A549 (cell line): ENCODE data around the gene CERS6. TPM values are rescaled to one million over a fixed set of nuclear protein-coding genes. Genes with fewer than 3 reads are reported as not detected.

Experiments used
- ATAC-seq, 2 experiments: fragments of 200-7000 bp in 1 of 2; fragments of >200 bp in 1 of 2; cut with Nextera tagmentation in 1 of 2; cut with Tn5 transposase in 1 of 2; 3 replicates each; pipeline versions ENCODE4 v1.8.0 to v1.9.1; 2018 to 2020; ENCODE audit warnings: mild to moderate bottlenecking in 1 of 2, moderate library complexity in 1 of 2
- CTCF ChIA-PET: fragments of 300-600 bp; sonication (Branson Sonifier 250); formaldehyde crosslinking; extraction: SDS; loops from one replicate; lab custom pipeline; 2021; ENCODE audit warnings: antibody characterized with exemption, inconsistent platforms; lab: Yijun Ruan, JAX
- POLR2A ChIA-PET: fragments of 350-600 bp; formaldehyde crosslinking; extraction: SDS; loops from one replicate; lab custom pipeline; 2021; ENCODE audit warnings: antibody characterized with exemption, inconsistent platforms; lab: Yijun Ruan, JAX
- DNase-seq, 2 experiments: peaks; one replicate each; pipeline versions ENCODE4 v3.0.0 to v3.0.0-alpha.2; 2011 to 2016; ENCODE audit warnings: low read depth in 1 of 2, low spot score in 1 of 2
- FAIRE-seq: peaks from 2 replicates; lab custom pipeline; 2011; peaks lifted over from hg19 to GRCh38; lab: Jason Lieb, UNC
- H3K27ac ChIP-seq, 2 experiments: fragments of >200 bp; sonication (Bioruptor Twin); formaldehyde crosslinking; 3 replicates each; pipeline ENCODE4 v1.5.1; 2016 to 2017
- H3K4me1 ChIP-seq: fragments of >200 bp; sonication (Bioruptor Twin); formaldehyde crosslinking; 3 replicates; pipeline ENCODE4 v1.6.1; 2016
- H3K4me2 ChIP-seq: fragments of >200 bp; sonication (Bioruptor Twin); formaldehyde crosslinking; 3 replicates; pipeline ENCODE4 v1.6.1; 2016
- H3K4me3 ChIP-seq: fragments of >200 bp; sonication (Bioruptor Twin); formaldehyde crosslinking; 3 replicates; pipeline ENCODE4 v1.5.1; 2016
- H3K9me3 ChIP-seq: fragments of >200 bp; sonication (Bioruptor Twin); formaldehyde crosslinking; 3 replicates; pipeline ENCODE4 v1.6.1; 2016
- CBX8 ChIP-seq: fragments of 200-600 bp; sonication (generic); IDR thresholded peaks from 2 replicates; pipeline ENCODE4 v1.6.1; 2016
- FOSB ChIP-seq: fragments of 250-450 bp; sonication (Bioruptor Pico); IDR thresholded peaks from 2 replicates; pipeline ENCODE4 v1.5.0; 2020; ENCODE audit warnings: mild to moderate bottlenecking, moderate library complexity
- FOSL2 ChIP-seq, 2 experiments: fragments of 450-650 bp in 1 of 2; fragments of >200 bp in 1 of 2; sonication (Bioruptor Twin) in 1 of 2; formaldehyde crosslinking; IDR thresholded peaks; 2 replicates each; pipeline versions ENCODE4 v1.5.0 to v1.6.1; 2016 to 2020; ENCODE audit warnings: mild to moderate bottlenecking in 1 of 2, moderate library complexity in 1 of 2
- HDAC2 ChIP-seq: fragments of 200-600 bp; sonication (generic); IDR thresholded peaks from 2 replicates; pipeline ENCODE4 v1.6.1; 2016
- HOXB13 ChIP-seq: fragments of 250-450 bp; sonication (Bioruptor Pico); IDR thresholded peaks from 2 replicates; pipeline ENCODE4 v1.5.0; 2020; ENCODE audit warnings: low read depth, mild to moderate bottlenecking, moderate library complexity
- KDM5A ChIP-seq: fragments of 200-600 bp; sonication (generic); IDR thresholded peaks from 2 replicates; pipeline ENCODE4 v1.6.1; 2016; ENCODE audit warnings: antibody characterized with exemption, mild to moderate bottlenecking
- MAZ ChIP-seq: fragments of 150-350 bp; IDR thresholded peaks from 2 replicates; pipeline ENCODE4 v1.6.1; 2014; ENCODE audit warnings: antibody characterized with exemption, low read depth, low read length, borderline replicate concordance
- NFE2L2 ChIP-seq: fragments of 150-350 bp; conservative IDR thresholded peaks from 2 replicates; pipeline ENCODE4 v1.6.1; 2014; ENCODE audit warnings: low read length
- NPAS2 ChIP-seq: fragments of 250-450 bp; sonication (Bioruptor Pico); IDR thresholded peaks from 2 replicates; pipeline ENCODE4 v1.8.0; 2022; ENCODE audit warnings: mild to moderate bottlenecking, moderate library complexity, borderline replicate concordance
- PHF8 ChIP-seq: fragments of 200-600 bp; sonication (generic); IDR thresholded peaks from 2 replicates; pipeline ENCODE4 v1.6.1; 2016; ENCODE audit warnings: low read depth, mild to moderate bottlenecking, antibody characterized with exemption, moderate library complexity, borderline replicate concordance
- POLR2AphosphoS2 ChIP-seq: conservative IDR thresholded peaks from 2 replicates; pipeline ENCODE4 v1.6.1; 2012; ENCODE audit warnings: low read length, improper control_type of control experiment, inconsistent platforms
- SREBF2 ChIP-seq: fragments of 450-650 bp; IDR thresholded peaks from 2 replicates; pipeline ENCODE4 v1.6.1; 2014; ENCODE audit warnings: mild to moderate bottlenecking, moderate library complexity
- TP53 ChIP-seq: fragments of 250-450 bp; sonication (Bioruptor Pico); IDR thresholded peaks from 2 replicates; pipeline ENCODE4 v1.5.0; 2021; ENCODE audit warnings: mild to moderate bottlenecking, moderate library complexity
- ZFP36 ChIP-seq: fragments of 450-650 bp; IDR thresholded peaks from 2 replicates; pipeline ENCODE4 v1.6.1; 2014; ENCODE audit warnings: borderline replicate concordance; ENCODE audit not compliant: partially characterized antibody
- WGBS: methylation state at CpG from one replicate; pipeline ENCODE4 v1.1.6; 2017; ENCODE audit errors: missing lambda C conversion rate; 5-methylcytosine and 5-hydroxymethylcytosine counted together
- polyA plus RNA-seq, 4 experiments: library from polyadenylated mRNA; depleted of rRNA in 3 of 4; stranded (reverse); fragments of >200 nt; fragmentation: RNase III in 1 of 4; extraction: RNeasy Plus Mini Kit Qiagen cat#74134 plus additional on column Dnase treatment in 1 of 4; gene quantifications; 2 replicates in 3 of 4; 3 replicates in 1 of 4; pipeline ENCODE4 v1.2.3, GENCODE V29; 2011 to 2017
- TF ChIP-seq, protein P1 (sequence below): fragments of >200 bp; sonication (Bioruptor Twin); formaldehyde crosslinking; IDR thresholded peaks from 3 replicates; pipeline ENCODE4 v1.5.1; 2016
- TF ChIP-seq, protein P2 (sequence below): fragments of 200-600 bp; sonication (generic); IDR thresholded peaks from 2 replicates; pipeline ENCODE4 v1.6.1; 2016; ENCODE audit warnings: antibody characterized with exemption, mild to moderate bottlenecking, moderate library complexity
- TF ChIP-seq, protein P3 (sequence below): IDR thresholded peaks from 2 replicates; pipeline ENCODE4 v1.6.1; 2012

Gene CERS6
- polyA plus RNA-seq, 2 of the 4 experiments (the other 2 are of a cell fraction): 12.0 to 16.9 TPM

DNA sequence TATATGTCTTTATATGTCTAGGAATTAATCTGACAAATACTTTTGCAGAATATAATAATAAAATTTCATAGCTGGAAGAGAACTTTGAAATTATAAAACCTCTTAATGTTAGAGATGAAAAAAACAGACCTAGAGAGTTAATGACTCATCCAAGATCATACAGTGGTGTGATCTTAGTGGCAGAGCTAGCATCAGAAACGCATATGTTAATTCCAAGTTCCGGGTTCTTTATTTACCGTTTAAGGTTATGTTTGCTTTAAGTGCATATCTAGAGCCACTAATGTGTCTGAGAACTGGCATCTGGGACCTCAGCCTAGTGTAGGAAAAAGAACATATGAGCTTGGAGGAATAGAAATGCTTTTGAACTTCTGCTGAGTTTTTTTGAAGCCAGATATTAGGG lies 24.3 kb downstream of the CERS6 start:
- Histone ChIP-seq H3K9me3 (no peaks in the 10 kb centered on the region), H3K4me3 (no peak overlapping the region), H3K4me1 (peaks cover 22% of the 10 kb centered on the region), H3K27ac (peak overlapping the region in 1 of 2 experiments; percentile 35; a peak in 2 of 6 replicates), H3K4me2 (peak overlapping the region; percentile 58)
- POLR2A ChIA-PET: no interaction called here
- CTCF ChIA-PET: interaction anchor here (1.8 kb wide), 1 partner anchor 14 kb away, joined by 6 read pairs; no protein-coding TSS in a partner anchor
- ATAC-seq (peak in 1 of 2 experiments; percentile 83; a peak in 3 of 6 replicates), FAIRE-seq (no peak), DNase-seq (peak; percentile 7 to 40)
- 22% methylated on average over 3 of the region's 3 CpGs for WGBS
- no peak for TF ChIP-seq PHF8
- TF ChIP-seq FOSL2 (IDR thresholded peaks at IDR 0.05): no peak
- TF ChIP-seq FOSL2 (CRISPR knock-in tag; IDR thresholded peaks at IDR 0.05): 0 out of 2 replicates have a peak, but pooled peaks have one; percentile 30

DNA sequence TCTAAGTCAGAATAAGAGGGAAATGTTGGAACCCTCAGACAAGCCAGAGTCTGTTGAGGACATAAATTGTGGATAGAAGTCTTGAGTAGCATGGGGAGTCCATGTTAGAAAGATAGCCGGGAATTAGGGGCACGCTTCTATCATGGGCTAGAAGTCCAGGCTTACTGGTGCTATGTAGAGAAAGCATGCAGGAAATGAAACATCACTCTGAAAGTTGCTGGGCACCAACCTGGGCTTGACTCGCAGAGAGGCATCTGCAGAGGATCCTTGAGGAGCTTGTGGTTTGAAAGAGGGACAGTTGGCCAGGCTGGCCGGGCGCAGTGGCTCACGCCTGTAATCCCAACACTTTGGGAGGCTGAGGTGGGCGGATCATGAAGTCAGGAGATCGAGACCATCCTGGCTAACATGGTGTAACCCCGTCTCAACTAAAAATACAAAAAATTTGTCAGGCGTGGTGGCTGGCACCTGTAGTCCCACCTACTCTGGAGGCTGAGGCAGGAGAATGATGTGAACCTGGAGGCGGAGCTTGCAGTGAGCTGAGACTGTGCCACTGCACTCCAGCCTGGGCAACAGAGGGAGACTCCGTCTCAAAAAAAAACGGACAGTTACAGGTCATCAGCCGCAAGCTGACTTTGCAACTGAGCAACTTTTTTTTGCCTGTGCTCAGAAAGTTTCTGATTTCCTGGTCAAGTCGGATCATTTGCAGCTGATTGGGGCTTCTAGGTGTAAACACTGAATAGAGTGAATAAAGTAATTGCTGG lies 24.9 kb downstream of the CERS6 start:
- Histone ChIP-seq H3K27ac (peak overlapping the region in 1 of 2 experiments; percentile 35; a peak in 2 of 6 replicates), H3K9me3 (no peaks in the 10 kb centered on the region), H3K4me2 (peak overlapping the region; percentile 58), H3K4me1 (peaks cover 22% of the 10 kb centered on the region), H3K4me3 (no peak overlapping the region)
- ChIA-PET CTCF (interaction anchor here (1.8 kb wide), 1 partner anchor 14 kb away, joined by 6 read pairs; no protein-coding TSS in a partner anchor), POLR2A (no interaction called here)
- WGBS: 87% methylated on average over 15 of the region's 15 CpGs
- TF ChIP-seq, protein P1, sequence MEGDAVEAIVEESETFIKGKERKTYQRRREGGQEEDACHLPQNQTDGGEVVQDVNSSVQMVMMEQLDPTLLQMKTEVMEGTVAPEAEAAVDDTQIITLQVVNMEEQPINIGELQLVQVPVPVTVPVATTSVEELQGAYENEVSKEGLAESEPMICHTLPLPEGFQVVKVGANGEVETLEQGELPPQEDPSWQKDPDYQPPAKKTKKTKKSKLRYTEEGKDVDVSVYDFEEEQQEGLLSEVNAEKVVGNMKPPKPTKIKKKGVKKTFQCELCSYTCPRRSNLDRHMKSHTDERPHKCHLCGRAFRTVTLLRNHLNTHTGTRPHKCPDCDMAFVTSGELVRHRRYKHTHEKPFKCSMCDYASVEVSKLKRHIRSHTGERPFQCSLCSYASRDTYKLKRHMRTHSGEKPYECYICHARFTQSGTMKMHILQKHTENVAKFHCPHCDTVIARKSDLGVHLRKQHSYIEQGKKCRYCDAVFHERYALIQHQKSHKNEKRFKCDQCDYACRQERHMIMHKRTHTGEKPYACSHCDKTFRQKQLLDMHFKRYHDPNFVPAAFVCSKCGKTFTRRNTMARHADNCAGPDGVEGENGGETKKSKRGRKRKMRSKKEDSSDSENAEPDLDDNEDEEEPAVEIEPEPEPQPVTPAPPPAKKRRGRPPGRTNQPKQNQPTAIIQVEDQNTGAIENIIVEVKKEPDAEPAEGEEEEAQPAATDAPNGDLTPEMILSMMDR: no peak
- no peak for TF ChIP-seq HOXB13 (CRISPR knock-in tag)
- TF ChIP-seq FOSB (CRISPR knock-in tag): no peak
- TF ChIP-seq, protein P2, sequence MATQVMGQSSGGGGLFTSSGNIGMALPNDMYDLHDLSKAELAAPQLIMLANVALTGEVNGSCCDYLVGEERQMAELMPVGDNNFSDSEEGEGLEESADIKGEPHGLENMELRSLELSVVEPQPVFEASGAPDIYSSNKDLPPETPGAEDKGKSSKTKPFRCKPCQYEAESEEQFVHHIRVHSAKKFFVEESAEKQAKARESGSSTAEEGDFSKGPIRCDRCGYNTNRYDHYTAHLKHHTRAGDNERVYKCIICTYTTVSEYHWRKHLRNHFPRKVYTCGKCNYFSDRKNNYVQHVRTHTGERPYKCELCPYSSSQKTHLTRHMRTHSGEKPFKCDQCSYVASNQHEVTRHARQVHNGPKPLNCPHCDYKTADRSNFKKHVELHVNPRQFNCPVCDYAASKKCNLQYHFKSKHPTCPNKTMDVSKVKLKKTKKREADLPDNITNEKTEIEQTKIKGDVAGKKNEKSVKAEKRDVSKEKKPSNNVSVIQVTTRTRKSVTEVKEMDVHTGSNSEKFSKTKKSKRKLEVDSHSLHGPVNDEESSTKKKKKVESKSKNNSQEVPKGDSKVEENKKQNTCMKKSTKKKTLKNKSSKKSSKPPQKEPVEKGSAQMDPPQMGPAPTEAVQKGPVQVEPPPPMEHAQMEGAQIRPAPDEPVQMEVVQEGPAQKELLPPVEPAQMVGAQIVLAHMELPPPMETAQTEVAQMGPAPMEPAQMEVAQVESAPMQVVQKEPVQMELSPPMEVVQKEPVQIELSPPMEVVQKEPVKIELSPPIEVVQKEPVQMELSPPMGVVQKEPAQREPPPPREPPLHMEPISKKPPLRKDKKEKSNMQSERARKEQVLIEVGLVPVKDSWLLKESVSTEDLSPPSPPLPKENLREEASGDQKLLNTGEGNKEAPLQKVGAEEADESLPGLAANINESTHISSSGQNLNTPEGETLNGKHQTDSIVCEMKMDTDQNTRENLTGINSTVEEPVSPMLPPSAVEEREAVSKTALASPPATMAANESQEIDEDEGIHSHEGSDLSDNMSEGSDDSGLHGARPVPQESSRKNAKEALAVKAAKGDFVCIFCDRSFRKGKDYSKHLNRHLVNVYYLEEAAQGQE: no peak
- no peak for TF ChIP-seq KDM5A
- no peak for TF ChIP-seq POLR2AphosphoS2
- no peak for TF ChIP-seq TP53
- no peak for TF ChIP-seq ZFP36
- DNase-seq: no peak
- ATAC-seq: peak in 1 of 2 experiments; percentile 57; a peak in 3 of 6 replicates
- FAIRE-seq: no peak

DNA sequence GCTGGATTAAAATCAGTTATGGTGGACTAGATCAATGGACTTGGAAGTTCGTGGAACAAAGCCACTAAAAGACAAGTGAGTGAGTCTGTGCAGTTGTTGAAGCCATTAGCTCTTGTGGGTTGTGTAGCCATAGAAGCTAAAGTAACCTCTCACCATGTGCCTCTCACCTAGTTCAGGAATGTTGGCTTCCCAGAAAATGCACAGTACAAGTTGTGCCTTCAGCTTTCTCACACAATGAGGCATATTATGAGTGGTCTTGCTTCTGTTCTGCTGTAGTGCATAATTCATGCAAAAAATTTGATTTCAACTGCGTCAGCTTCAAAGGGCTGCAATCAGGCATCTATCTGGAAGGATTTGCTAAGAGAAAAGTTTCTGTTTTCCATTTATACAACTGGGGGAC lies 26.2 kb downstream of the CERS6 start:
- DNase-seq: no peak
- no peak for ATAC-seq
- no peak overlapping the region for H3K27ac ChIP-seq

More for the DNA sequence above, 26.2 kb downstream of the CERS6 start:
- Histone ChIP-seq H3K4me3 (no peak overlapping the region), H3K4me1 (peaks cover 22% of the 10 kb centered on the region), H3K9me3 (no peaks in the 10 kb centered on the region), H3K4me2 (no peak overlapping the region)
- CTCF ChIA-PET: interaction anchor here (1.3 kb wide), 1 partner anchor 12 kb away, joined by 4 read pairs; no protein-coding TSS in a partner anchor
- POLR2A ChIA-PET: no interaction called here
- TF ChIP-seq SREBF2 (no peak), NFE2L2 (no peak), NPAS2 (CRISPR knock-in tag) (no peak), HDAC2 (no peak), MAZ (no peak), CBX8 (no peak), KDM5A (no peak), FOSL2 (IDR thresholded peaks at IDR 0.05) (no peak), FOSL2 (CRISPR knock-in tag; IDR thresholded peaks at IDR 0.05) (no peak)
- TF ChIP-seq, protein P3, sequence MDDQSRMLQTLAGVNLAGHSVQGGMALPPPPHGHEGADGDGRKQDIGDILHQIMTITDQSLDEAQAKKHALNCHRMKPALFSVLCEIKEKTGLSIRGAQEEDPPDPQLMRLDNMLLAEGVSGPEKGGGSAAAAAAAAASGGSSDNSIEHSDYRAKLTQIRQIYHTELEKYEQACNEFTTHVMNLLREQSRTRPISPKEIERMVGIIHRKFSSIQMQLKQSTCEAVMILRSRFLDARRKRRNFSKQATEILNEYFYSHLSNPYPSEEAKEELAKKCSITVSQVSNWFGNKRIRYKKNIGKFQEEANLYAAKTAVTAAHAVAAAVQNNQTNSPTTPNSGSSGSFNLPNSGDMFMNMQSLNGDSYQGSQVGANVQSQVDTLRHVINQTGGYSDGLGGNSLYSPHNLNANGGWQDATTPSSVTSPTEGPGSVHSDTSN: no peak
- 46% methylated on average over 2 of the region's 2 CpGs for WGBS
- FAIRE-seq: no peak
